GM18868 (cell line): ENCODE data around the gene DNAH6.

ENCODE experiments used
- ATAC-seq: cut with Tn5 transposase; IDR thresholded peaks from one replicate; pipeline ENCODE4 v1.9.1; 2021; ENCODE audit warnings: mild to moderate bottlenecking, moderate library complexity; ENCODE audit not compliant: unreplicated experiment

Gene DNAH6

DNA sequence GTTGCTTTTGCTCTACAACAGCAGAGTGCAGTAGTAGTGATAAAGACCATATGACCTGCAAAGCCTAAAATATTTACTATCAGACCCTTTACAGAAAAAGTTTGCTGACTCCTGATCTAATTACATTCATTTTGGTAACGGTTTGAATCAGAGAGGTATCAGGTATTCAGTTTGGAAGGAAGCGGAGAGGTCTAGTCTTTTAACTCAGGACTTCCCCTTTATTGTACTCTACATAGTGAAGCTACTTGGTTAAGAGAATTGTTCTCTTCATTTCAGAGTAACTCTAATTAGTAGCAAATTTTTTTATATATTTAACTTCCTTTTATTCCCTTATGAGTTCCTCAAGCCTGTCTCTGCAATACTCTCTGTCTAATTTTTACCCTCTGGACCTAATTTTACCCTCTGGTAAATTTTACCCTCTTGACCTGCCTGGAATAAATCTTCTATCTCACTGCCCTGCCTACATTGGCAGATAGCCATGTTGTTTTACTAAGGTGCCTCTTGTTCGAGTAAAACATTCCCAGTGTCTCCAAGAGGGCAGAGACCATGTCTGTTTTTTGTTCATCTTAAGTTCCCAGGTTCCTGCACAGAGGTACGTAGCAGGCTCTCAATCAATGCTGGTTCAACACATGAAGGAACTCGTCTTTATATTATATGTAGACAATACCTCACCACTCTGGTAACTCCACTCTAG, 170.6 kb downstream of the DNAH6 start:
- no peak for ATAC-seq

DNA sequence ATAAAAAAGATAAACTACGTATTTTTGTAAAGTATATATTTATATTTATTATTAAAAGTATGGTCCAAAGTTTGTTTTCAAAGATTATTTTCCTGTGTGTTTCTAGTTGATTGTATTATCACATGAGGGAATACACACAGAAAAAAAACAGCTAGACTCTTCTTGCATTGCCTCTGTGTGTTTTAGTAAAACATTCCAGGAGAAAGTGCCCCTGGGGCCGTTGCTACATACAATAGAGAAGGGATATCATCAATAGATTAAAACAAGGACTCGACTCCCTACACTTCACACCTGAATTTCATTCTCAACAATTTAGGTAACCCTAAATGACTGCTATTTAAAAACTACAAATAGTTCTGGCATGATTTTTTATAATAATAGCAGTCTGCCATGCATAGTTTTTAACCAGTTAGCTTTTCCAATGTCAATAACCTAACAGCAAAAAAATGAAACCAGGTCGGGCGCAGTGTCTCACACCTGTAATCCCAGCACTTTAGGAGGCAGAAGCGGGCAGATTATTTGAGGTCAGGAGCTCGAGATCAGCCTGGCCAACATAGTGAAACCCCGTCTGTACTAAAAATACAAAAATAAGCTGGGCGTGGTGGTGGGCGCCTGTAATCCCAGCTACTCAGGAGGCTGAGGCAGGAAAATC, 171.3 kb downstream of the DNAH6 start:
- no peak for ATAC-seq

DNA sequence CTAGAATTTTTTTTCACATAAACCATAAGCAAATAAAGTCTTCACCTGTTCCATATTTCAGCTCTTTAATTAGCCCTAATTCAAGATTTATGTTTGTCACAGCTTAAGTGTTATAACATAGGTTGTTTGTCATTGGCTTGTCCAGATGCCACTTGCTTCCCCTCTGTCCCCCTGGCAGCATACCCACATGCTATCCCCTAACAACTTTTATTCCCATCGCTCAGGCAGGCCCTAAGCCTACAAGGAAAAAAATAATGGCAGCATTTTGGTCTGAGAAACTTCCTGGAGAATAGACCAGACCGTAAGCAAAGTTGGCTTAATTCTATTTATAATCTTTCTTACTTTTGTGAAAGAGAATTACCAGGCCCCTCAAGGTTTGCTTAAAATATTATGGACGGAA, 173.9 kb downstream of the DNAH6 start:
- ATAC-seq: no peak

DNA sequence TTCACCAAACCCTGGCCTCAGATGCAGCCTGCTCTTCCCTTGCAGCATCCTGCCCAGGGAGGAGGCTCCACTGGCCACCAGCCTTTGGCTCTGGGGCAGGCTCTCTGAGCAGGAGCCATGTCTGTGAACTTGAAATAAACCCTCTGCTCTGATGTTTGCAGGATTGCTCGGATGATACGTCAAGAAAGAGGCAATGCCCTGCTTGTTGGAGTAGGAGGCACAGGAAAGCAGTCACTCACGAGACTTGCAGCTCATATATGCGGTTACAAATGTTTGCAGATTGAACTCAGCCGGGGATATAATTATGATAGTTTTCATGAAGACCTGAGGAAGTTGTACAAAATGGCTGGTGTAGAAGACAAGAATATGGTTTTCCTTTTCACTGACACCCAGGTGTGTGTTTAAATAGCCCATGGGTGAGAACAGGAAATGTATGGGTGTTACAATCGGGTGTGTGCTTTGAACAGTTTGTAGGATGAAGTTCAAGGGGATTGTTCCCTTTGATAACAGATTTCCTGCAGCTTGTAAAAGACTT, 177.9 kb downstream of the DNAH6 start:
- no peak for ATAC-seq

DNA sequence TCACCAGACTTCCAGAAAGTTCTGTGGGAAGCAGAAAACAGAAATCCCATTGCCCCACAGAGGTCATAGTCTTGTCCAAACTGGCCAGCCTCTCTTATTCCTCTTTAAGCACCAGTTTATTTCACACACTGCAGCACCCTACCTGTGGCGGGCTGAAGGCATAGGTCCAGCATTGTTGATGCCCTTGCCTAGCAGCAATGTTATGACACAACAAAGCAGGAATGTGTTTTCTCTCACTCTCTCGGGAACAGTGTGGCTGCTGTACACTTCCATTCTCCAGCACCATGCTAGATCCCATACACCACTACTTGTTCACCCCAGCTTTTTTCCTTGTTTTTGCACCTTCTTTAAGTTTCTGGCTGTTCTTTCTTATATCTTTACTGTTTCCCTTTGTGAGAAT, 181.6 kb downstream of the DNAH6 start:
- ATAC-seq: no peak

DNA sequence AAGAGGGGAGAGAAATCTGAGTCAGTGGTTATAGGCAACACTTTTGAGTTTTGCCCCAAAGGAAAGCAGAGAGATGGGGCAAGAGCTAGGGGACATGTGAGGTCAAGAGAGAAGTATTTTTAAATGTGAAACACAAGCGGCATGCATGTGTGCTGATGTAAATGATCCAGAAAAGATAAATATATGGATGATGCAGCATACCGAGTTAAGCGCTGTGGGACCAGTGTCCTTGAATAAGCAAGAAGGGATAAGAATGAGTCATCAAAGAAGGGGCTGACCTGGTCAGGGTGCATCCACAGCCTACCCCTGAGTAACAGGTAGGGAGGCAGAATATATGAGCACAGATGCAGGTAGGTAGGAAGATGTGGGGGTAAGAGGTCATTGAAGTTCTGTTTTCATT, 183.7 kb downstream of the DNAH6 start:
- ATAC-seq: no peak

DNA sequence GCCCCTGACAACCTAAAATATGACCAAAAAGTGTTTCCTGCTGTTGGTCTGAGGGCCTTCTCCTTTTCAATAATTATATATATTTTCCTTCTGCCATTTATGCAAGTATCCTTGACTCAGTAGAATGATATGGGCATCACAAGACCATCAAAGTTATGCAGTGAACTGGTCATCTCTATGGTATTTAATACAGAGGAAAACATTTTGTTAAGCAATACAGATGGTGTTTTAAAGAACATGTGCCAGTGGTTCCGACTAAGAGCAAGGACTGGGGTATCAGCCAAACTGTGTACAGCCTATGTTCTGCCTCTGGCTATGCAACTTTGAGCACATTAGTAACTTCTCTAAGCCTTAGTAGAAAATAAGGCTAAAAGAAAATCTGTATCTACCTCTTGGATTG, 185.6 kb downstream of the DNAH6 start:
- ATAC-seq: no peak

DNA sequence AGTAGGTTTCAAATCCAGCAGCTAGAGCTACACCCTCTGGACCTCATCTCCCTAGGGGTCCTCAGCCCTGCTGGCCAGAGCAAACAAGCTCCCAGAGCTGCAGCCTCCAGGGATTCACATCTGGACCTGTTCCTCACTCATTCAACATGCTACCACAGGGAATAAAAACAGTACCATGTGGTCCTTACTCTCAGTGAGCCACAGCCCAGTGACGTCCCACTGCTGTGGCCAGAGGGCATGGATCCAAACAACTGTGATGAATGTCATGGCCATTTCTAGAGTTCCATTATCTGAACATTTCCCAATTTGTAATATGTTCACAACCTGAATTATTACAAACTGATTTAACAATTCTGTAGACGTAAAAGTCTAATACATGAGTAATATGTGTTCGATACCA, 186.6 kb downstream of the DNAH6 start:
- ATAC-seq: no peak

DNA sequence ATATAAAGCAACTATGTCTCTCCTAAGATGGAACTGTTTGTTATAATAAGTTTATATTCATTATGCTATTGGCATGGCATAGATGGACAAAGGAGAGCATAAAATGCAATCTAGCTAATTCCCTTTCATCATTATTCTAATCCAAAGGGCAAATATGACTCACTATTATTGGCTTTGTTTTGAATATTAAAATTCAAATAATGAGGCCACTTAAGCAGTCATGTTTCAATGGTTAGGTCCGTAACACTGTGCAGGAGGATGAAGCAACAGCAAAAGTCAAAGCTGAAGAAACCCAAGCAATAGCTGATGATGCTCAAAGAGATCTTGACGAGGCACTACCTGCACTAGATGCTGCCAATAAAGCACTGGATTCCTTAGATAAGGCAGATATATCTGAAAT, 187.5 kb downstream of the DNAH6 start:
- no peak for ATAC-seq

DNA sequence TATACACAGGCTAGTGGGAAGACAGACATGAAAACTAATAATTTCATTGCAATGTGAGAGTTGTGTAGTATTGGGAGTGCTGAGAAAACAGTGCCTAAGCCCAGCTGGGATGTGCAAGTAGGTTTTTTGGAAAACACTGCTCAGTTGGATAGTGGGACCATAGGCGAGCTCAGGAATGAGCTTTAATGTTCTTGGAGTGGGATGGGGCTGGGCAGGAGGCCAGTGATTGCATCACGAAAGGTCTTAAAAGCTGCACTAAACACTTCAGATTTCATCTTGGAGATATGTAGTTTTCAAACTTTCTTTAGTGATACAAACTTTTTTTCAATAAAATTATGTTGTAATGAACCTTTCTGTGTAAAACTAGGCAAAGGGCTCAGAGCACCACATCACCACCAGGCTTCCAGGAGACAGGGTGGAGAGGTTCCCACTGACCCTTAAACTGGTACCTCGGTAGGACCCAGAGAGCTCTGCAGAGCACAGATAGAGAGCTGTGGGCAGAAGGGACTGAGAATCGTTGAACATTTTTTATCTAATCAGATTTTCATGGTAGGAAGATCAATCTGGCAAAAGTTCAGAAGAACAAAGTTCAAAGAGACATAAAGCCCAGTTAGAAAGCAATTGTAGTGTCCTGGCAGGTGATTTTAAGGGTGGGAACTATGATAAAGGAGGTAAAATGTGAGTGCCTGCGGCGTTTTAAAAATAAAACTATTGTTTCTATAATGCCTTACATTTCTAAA, 188.4 kb downstream of the DNAH6 start:
- no peak for ATAC-seq

DNA sequence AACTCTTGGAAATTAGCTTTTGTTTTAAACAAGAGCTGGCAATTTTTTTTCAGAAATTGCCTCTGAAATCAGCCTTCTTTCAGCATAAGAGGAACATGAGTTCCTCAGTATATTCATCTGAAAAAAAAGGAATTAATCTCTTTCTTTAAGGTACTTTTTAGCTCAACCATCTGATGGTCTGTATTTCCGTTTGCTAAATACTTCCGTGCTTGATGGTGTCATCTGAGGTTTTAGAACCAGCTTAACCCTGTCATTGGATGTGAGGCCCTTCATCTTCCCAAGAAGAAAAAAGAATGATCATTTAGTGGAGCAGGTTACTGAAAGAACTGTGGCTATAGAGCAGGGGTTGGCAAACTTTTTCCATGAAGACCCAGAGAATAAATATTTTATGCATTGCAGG, 189.6 kb downstream of the DNAH6 start:
- ATAC-seq: no peak

DNA sequence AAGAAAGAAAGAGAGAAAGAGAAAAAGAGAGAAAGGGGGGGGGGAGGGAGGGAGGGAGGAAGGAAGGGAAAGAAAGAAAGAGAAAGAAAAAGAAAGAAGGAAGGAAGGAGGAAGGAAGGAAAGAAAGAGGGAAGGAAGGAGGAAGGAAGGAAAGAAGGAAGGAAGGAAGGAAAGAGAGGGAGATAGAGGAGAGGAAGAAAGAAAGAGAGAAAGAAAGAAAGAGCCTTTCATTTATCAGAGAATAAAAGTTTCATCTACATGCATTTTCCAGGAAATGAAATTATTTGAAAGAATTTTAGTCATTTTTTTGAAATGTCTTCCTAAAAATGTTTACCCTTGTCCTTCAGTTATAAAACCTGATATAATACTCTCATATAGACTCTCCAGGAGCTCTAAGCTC, 192.1 kb downstream of the DNAH6 start:
- no peak for ATAC-seq

DNA sequence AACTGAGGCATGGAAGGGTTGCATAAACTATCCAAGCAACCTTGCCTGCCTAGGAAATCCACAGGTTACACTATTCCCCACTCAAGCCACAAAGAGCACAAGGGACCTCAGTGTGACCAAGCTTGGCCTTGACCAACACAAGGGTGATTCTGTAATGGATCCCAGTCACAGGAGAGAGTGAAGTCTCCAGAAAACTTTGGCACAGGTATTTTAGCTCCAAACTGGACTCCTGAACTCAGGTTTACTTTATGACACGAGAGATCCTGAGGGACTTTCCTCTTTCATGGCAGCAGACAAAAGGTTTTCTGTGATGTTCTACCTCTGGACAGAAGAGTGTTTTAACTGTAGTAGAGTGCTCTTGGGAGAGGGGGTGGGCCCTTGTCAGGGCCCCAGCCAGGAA, 195.4 kb downstream of the DNAH6 start:
- ATAC-seq: no peak

DNA sequence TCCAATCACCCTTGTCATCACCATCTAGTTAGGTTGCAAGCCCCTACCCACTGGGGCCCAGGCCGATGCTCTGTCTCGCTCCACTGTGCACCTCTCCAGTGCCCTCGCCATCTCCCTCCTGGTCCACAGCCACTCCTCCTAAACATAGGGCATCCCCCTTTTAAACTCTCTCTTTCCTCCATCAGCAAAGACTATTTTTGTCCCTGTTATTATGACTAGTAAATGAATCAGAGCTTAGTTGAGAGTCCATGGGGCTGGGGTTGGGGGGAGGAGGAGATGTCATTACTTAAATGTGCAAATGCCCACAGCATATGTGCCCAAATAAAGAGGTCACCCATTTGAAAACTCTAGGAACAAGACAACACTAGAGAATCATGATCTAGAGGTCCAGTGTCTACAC, 197.1 kb downstream of the DNAH6 start:
- no peak for ATAC-seq

DNA sequence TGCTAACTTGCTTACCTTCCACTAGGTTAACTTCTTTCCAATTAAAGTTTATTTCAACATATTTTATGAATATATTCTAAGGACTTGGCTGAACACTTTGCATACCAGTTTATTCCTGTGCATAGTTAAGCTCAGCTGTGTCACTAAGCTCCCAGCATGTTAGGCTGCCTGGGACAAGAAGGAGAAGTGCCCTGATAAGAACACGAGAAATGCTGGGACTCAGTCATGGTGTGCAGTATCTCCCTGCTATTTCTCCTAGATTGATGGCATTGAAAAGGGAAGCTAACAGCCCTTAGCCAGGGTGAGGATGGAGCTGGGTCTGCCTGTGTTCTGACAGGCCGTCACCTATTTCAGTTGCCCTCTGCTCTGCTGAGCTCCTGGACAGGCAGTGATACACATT, 200.3 kb downstream of the DNAH6 start:
- ATAC-seq: no peak

DNA sequence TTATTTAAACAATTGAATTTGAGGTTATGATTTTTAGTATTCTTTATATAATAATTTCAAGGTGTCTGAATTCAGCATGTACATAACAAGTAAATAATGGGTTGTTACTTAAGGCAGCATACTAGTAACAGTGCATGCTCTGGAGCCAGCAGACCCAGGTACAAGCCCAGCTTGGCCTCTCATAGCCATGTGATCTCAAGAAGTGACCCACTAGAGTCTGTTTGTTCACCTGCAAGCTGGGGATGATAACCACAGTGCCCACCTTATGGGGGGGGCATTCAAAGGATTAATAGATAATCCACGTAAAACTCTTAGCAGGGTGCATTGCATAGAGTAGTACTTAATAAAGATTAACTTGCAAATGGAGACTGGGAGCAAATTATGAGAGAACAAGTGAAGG, 201.0 kb downstream of the DNAH6 start:
- no peak for ATAC-seq

DNA sequence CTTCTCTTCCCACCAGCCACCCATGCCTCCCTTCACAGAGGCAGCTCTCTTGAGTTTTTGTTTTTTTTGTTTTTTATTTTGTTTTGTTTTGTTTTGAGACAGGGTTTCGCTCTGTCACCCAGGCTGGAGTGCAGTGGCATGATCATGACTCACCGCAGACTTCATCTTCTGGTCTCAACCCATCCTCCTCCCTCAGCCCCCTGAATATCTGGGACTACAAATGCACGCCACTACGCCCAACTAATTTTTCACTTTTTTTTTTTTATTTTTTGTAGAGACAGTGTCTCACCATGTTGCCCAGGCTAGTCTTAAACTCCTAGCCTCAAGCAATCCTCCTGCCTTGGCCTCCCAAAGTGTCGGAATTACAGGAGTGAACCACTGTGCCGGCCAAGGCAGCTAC, 203.1 kb downstream of the DNAH6 start:
- ATAC-seq: no peak

DNA sequence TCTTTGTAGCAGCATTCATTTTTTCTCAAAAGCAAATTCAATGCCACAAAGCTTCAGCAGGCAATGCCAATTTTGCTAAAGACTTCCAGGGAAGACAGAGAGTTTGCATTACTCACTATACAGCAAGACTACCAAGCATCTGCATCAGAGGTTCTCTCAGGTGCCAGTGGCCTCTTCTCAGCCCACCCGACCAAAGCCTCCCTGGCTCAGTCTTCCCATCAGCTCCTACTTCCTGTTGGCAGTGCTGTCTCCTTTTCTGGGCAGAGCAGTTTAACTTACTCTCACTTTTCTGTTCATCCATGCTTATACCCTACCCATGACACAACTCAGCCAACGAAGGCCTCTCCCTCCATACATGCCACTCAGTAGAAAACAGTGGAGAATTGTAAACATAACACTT, 207.5 kb downstream of the DNAH6 start:
- ATAC-seq: no peak

DNA sequence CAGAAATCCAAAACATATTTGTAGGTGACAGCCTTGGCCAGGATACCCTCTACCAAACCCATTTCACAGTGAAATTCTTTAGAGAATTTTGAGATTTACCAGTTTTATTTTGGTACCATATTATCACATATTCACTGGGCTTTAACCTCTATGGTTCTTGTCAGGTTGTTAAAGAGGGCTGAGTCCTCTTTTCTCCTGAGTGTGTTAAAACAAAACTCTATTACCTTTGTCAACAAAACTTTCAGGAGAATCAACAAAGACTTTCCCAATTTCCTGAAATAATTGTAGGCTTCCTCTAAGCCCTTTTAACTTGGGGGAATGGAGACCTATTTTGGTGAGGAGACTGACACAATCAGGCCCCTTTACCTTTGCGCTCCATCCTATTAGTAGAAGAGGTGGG, 209.4 kb downstream of the DNAH6 start:
- ATAC-seq: no peak

DNA sequence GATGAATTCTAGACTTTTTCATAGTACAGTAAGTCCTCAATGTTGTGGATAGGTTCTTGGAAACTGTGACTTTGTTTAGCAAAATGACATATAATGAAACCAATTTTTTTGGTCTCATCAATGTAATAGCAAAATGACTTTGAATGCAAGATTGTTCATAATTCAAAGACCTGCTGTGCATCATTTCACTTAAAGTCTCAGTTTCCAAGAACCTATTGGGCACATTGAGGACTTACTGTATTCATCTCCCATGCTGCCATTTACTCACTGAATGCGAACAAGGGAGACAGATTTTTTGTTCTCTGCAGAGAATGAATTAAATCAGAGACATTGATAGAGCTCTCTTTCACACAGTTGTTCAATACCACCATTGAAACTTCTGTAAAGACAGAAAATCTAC, 211.0 kb downstream of the DNAH6 start:
- no peak for ATAC-seq

DNA sequence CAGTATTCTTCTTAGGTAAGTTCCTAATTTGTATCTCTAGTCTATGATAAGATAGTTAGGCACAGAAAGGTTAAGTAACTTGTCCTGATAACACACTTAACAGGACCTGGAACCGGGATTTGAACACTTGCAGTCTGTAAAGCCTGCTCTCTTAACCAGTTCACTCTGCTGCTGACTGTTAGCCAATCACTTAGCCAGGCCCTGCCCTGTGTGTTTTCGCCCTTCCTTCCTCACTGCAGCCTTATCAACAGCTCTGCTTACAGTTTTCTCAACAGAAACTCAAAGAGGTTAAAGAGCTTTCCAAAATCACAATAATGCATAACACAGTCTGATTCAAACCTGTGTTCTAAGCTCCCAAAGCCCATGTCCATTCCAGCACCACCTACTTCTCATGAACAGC, 212.9 kb downstream of the DNAH6 start:
- ATAC-seq: no peak

DNA sequence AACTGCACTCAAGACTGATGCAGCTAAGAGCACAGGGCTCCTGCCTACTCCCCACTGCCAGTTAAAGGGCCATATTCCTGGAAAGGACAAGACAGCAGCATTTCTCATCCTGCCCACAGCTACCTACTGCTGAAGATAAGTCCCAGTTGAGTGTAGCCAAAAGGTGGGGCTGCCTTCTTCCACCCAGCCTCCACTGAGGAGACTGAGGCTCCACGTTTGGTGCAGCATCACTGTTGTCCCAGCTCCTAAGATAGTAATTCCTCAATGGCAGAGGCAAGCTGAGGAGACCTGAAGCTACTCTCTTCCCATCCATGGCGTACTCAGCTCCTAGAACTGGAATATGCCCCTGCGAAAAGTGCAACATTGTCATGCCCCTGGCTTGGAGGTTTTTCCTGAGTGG, 214.9 kb downstream of the DNAH6 start:
- ATAC-seq: no peak
